Measurements from ENCODE around the gene CYP19A1. TPM values are rescaled to one million over a fixed set of nuclear protein-coding genes. Genes with fewer than 3 reads are reported as not detected.

Gene CYP19A1
- total and polyA plus RNA-seq, 10 of the 15 experiments (the other 5 are each of a cell fraction or from before 2014, with no cell fraction given) = 0.08 to 1.8 (median 0.70) TPM

DNA sequence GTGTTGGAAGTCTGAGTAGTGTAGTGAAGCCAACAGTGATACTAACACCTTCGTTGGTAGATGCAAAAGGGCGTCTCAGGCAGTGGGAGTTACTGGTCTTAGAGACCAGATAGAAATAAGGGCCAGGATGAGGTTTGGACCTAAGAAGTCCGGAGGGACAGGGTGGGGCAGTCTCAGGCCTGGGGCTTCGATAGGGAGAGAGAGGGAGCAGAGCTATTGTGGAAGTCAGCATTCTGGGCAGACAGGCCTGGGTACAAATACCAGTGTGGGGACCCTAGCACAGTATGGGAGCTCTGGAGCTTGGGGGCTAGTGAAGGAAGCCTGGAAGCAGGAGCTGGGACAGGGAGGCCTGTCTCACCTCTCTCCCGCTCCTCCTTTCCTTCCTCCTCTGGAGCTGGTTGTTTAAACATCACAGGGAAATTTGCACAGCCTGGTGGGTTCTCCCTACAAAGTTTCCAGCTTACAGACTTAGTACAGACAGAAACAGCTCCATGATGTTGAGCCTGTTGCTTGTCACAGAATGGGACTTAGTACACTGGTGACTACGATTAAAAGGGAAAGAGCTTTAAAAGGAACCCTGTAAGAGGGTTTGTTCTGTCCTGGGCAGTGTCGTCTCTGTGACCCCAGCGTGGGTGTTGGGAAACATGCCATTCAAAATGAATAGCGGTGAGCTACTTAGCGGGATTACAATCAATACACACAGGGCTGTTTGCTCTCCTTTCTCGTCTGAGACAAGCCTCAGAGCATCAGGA is 167.3 kb downstream of the CYP19A1 start:
- no peaks in the 10 kb centered on the region for H3K79me2 ChIP-seq (ENCODE audit: control insufficient read depth, insufficient read depth, low read length)
- no peak overlapping the region for H3K4me2 ChIP-seq (ENCODE audit: control insufficient read depth, insufficient read depth)
- no peak overlapping the region for H3K9ac ChIP-seq (ENCODE audit: control insufficient read depth, insufficient read depth, low read length)
- H2AFZ ChIP-seq (ENCODE audit: control insufficient read depth, low read depth, low read length) = no peak overlapping the region
- FAIRE-seq = no peak
- 28% methylated on average over 11 of the region's 11 CpGs for WGBS (ENCODE audit: insufficient coverage, insufficient replicate concordance, low lambda C conversion rate, missing lambda C conversion rate)
- intact Hi-C loops (cut with micrococcal nuclease; ENCODE audit: unreplicated experiment) = no loop called here
- H3K4me1 ChIP-seq (ENCODE audit: control insufficient read depth, insufficient read depth, low read length) = no peaks in the 10 kb centered on the region
- no peaks in the 10 kb centered on the region for H3K36me3 ChIP-seq (ENCODE audit: control insufficient read depth in 2 of 2, insufficient read depth in 2 of 2, low read length in 1 of 2)
- RAD21 ChIA-PET (ENCODE audit: unreplicated experiment) = interaction anchor here (1.1 kb wide), 1 partner anchor 8 kb away, joined by 3 read pairs; no protein-coding TSS in a partner anchor
- DNase-seq (ENCODE audit: low read depth, low spot score) = no peak
- no peak overlapping the region for H3K27ac ChIP-seq (ENCODE audit: control insufficient read depth, insufficient read depth)
- POLR2A ChIA-PET = no interaction called here
- SMC1A ChIA-PET (ENCODE audit: uncharacterized antibody, unreplicated experiment) = interaction anchor here (0.7 to 1.8 kb wide), 4 partner anchors 8 to 209 kb away, joined by 3 to 5 read pairs (median 4); no protein-coding TSS in a partner anchor
- no peaks in the 10 kb centered on the region for H3K27me3 ChIP-seq (replicated peaks in 1 of 2; ENCODE audit: control insufficient read depth in 2 of 2, insufficient read depth in 2 of 2, low read length in 1 of 2)
- no peak overlapping the region for H3K4me3 ChIP-seq
- TF ChIP-seq NFYB (IDR thresholded peaks at IDR 0.05; ENCODE audit: insufficient read depth, low read depth, low read length) (no peak), ZNF217 (IDR thresholded peaks at IDR 0.05) (no peak), NBN (IDR thresholded peaks at IDR 0.05) (no peak), MYC (IDR thresholded peaks at IDR 0.05; ENCODE audit: insufficient read depth, insufficient read length, insufficient replicate concordance, low read length, severe bottlenecking) (no peak), SIX5 (IDR thresholded peaks at IDR 0.05; ENCODE audit: low read depth, low read length, severe bottlenecking) (no peak), STAT1 (conservative IDR thresholded peaks at IDR 0.05) (no peak), POLR2AphosphoS5 (IDR thresholded peaks at IDR 0.05; ENCODE audit: low read length) (no peak)
- no peaks in the 10 kb centered on the region for H3K9me3 ChIP-seq (replicated peaks; ENCODE audit: control insufficient read depth, insufficient read depth, low read length)
- no peaks in the 10 kb centered on the region for H4K20me1 ChIP-seq (ENCODE audit: control insufficient read depth, insufficient read depth)
- in situ Hi-C loops (cut with MboI) = no loop called here
- CTCF ChIA-PET = interaction anchor here (0.7 to 3.0 kb wide), 6 partner anchors 8 to 240 kb away, joined by 3 to 17 read pairs (median 5); no protein-coding TSS in a partner anchor
- no peak for ATAC-seq
- BruUV-seq (replicated peaks) = no TSS peak

DNA sequence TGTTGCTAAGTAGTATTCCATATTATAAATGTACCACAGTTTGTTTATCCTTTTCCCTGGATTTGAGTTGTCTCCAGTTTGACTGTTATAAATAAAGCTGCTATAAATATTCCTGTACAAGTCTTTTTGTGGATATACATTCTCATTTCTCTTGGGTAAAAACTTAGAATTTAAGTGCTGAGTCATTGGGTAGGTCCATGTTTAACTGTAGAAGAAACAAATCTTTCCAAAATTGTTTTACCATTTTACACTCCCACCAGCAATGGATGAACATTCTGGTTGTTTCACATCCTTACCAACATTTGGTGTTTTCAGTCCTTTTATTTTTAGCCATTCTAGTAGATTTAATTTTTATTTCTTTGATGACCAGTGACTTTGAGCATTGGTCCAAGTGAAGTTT is 169.7 kb downstream of the CYP19A1 start:
- no peaks in the 10 kb centered on the region for H3K9me3 ChIP-seq (replicated peaks; ENCODE audit: control insufficient read depth, insufficient read depth, low read length)
- H3K4me3 ChIP-seq = no peak overlapping the region
- H4K20me1 ChIP-seq (ENCODE audit: control insufficient read depth, insufficient read depth) = no peaks in the 10 kb centered on the region
- SMC1A ChIA-PET (ENCODE audit: uncharacterized antibody, unreplicated experiment) = interaction anchor here (1.0 to 1.5 kb wide), 4 partner anchors 21 to 212 kb away, joined by 3 to 4 read pairs (median 4); no protein-coding TSS in a partner anchor
- H3K79me2 ChIP-seq (ENCODE audit: control insufficient read depth, insufficient read depth, low read length) = no peaks in the 10 kb centered on the region
- H3K36me3 ChIP-seq (ENCODE audit: control insufficient read depth in 2 of 2, insufficient read depth in 2 of 2, low read length in 1 of 2) = no peaks in the 10 kb centered on the region
- POLR2A ChIA-PET = no interaction called here
- intact Hi-C loops (cut with micrococcal nuclease; ENCODE audit: unreplicated experiment) = no loop called here
- no TSS peak for BruUV-seq (replicated peaks)
- ATAC-seq (no peak), DNase-seq (ENCODE audit: low read depth, low spot score) (no peak), FAIRE-seq (no peak)
- no peak overlapping the region for H2AFZ ChIP-seq (ENCODE audit: control insufficient read depth, low read depth, low read length)
- H3K4me1 ChIP-seq (ENCODE audit: control insufficient read depth, insufficient read depth, low read length) = no peaks in the 10 kb centered on the region
- no peaks in the 10 kb centered on the region for H3K27me3 ChIP-seq (replicated peaks in 1 of 2; ENCODE audit: control insufficient read depth in 2 of 2, insufficient read depth in 2 of 2, low read length in 1 of 2)
- no peak overlapping the region for H3K9ac ChIP-seq (ENCODE audit: control insufficient read depth, insufficient read depth, low read length)
- CTCF ChIA-PET = interaction anchor here (1.0 to 2.2 kb wide), 3 partner anchors 24 to 114 kb away, joined by 3 to 10 read pairs (median 5); no protein-coding TSS in a partner anchor
- no peak overlapping the region for H3K27ac ChIP-seq (ENCODE audit: control insufficient read depth, insufficient read depth)
- RAD21 ChIA-PET (ENCODE audit: unreplicated experiment) = no interaction called here
- in situ Hi-C loops (cut with MboI) = no loop called here
- H3K4me2 ChIP-seq (ENCODE audit: control insufficient read depth, insufficient read depth) = no peak overlapping the region
- TF ChIP-seq NFYB (IDR thresholded peaks at IDR 0.05; ENCODE audit: insufficient read depth, low read depth, low read length) = no peak
- TF ChIP-seq, protein P1, sequence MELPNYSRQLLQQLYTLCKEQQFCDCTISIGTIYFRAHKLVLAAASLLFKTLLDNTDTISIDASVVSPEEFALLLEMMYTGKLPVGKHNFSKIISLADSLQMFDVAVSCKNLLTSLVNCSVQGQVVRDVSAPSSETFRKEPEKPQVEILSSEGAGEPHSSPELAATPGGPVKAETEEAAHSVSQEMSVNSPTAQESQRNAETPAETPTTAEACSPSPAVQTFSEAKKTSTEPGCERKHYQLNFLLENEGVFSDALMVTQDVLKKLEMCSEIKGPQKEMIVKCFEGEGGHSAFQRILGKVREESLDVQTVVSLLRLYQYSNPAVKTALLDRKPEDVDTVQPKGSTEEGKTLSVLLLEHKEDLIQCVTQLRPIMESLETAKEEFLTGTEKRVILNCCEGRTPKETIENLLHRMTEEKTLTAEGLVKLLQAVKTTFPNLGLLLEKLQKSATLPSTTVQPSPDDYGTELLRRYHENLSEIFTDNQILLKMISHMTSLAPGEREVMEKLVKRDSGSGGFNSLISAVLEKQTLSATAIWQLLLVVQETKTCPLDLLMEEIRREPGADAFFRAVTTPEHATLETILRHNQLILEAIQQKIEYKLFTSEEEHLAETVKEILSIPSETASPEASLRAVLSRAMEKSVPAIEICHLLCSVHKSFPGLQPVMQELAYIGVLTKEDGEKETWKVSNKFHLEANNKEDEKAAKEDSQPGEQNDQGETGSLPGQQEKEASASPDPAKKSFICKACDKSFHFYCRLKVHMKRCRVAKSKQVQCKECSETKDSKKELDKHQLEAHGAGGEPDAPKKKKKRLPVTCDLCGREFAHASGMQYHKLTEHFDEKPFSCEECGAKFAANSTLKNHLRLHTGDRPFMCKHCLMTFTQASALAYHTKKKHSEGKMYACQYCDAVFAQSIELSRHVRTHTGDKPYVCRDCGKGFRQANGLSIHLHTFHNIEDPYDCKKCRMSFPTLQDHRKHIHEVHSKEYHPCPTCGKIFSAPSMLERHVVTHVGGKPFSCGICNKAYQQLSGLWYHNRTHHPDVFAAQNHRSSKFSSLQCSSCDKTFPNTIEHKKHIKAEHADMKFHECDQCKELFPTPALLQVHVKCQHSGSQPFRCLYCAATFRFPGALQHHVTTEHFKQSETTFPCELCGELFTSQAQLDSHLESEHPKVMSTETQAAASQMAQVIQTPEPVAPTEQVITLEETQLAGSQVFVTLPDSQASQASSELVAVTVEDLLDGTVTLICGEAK (IDR thresholded peaks at IDR 0.05; ENCODE audit: borderline replicate concordance) = no peak
- TF ChIP-seq JUNB (IDR thresholded peaks at IDR 0.05) = no peak
- no peak for TF ChIP-seq SUZ12 (IDR thresholded peaks at IDR 0.05; ENCODE audit: unreplicated experiment)
- no peak for TF ChIP-seq RAD21 (IDR thresholded peaks at IDR 0.05; ENCODE audit: insufficient read depth, low read depth, low read length)
- TF ChIP-seq ZSCAN29 (IDR thresholded peaks at IDR 0.05) = no peak
- no peak for TF ChIP-seq ESRRA (IDR thresholded peaks at IDR 0.05; ENCODE audit: low read length)
- no peak for TF ChIP-seq IKZF1 (conservative IDR thresholded peaks at IDR 0.05)
